WTC11 (cell line): ENCODE results near the gene SLC9A6. TPM values are rescaled to one million over a fixed set of nuclear protein-coding genes. Genes with fewer than 3 reads are reported as not detected.

ENCODE experiments used
- ATAC-seq: fragments of 200-7000 bp; cut with Tn5 transposase; 2 replicates; pipeline ENCODE4 v1.10.0; 2021; ENCODE audit warnings: mild to moderate bottlenecking, moderate library complexity
- CTCF ChIA-PET: fragments of 300-600 bp; sonication (Branson Sonifier 250); formaldehyde crosslinking; loops from one replicate; lab custom pipeline; 2021; ENCODE audit warnings: antibody characterized with exemption; lab: Charles Lee
- POLR2A ChIA-PET: fragments of 350-600 bp; sonication (Branson Sonifier 250); formaldehyde crosslinking; loops from one replicate; lab custom pipeline; 2021; ENCODE audit warnings: antibody characterized with exemption; lab: Charles Lee
- DNase-seq: peaks from one replicate; pipeline ENCODE4 v3.0.0; 2021; ENCODE audit warnings: low spot score
- H3K27ac Mint-ChIP-seq: 2 replicates; pipeline ENCODE4 v1.8.0; 2021; ENCODE audit warnings: mixed read lengths
- H3K27me3 Mint-ChIP-seq: 2 replicates; pipeline ENCODE4 v1.8.0; 2021; ENCODE audit warnings: low read depth, mild to moderate bottlenecking, moderate library complexity, mixed read lengths
- H3K36me3 Mint-ChIP-seq: 2 replicates; pipeline ENCODE4 v1.8.0; 2021; ENCODE audit warnings: mixed read lengths
- H3K4me1 Mint-ChIP-seq: 2 replicates; pipeline ENCODE4 v1.8.0; 2022; ENCODE audit warnings: mixed read lengths
- H3K4me3 Mint-ChIP-seq: 2 replicates; pipeline ENCODE4 v1.8.0; 2021; ENCODE audit warnings: mild to moderate bottlenecking, moderate library complexity, mixed read lengths
- H3K9me3 Mint-ChIP-seq: 2 replicates; pipeline ENCODE4 v1.8.0; 2021; ENCODE audit warnings: mixed read lengths
- ATF1 ChIP-seq: sonication (generic); formaldehyde crosslinking; IDR thresholded peaks from 2 replicates; pipeline ENCODE4 v1.8.1; 2023; ENCODE audit warnings: mild to moderate bottlenecking, moderate library complexity, missing genetic modification reagents
- CREM ChIP-seq: sonication (generic); formaldehyde crosslinking; IDR thresholded peaks from 2 replicates; pipeline ENCODE4 v1.8.1; 2022; ENCODE audit warnings: mild to moderate bottlenecking, missing genetic modification reagents, moderate library complexity
- ERG ChIP-seq: fragments of 250-450 bp; sonication (Bioruptor Pico); IDR thresholded peaks from 2 replicates; pipeline ENCODE4 v1.8.0; 2021; ENCODE audit warnings: mild to moderate bottlenecking
- ESRRA ChIP-seq: sonication (generic); formaldehyde crosslinking; IDR thresholded peaks from 2 replicates; pipeline ENCODE4 v1.8.1; 2022; ENCODE audit warnings: mild to moderate bottlenecking, missing genetic modification reagents, borderline replicate concordance
- ETV6 ChIP-seq: sonication (generic); formaldehyde crosslinking; IDR thresholded peaks from 2 replicates; pipeline ENCODE4 v1.8.1; 2022; ENCODE audit warnings: mild to moderate bottlenecking, missing genetic modification reagents
- FOXJ3 ChIP-seq: sonication (generic); formaldehyde crosslinking; IDR thresholded peaks from 2 replicates; pipeline ENCODE4 v1.9.0; 2021; ENCODE audit warnings: missing genetic modification reagents, mild to moderate bottlenecking, borderline replicate concordance
- GRHL2 ChIP-seq: fragments of 250-450 bp; sonication (Bioruptor Pico); IDR thresholded peaks from 2 replicates; pipeline ENCODE4 v1.8.0; 2022; ENCODE audit warnings: mild to moderate bottlenecking, moderate library complexity; ENCODE audit not compliant: insufficient replicate concordance, severe bottlenecking
- GTF2I ChIP-seq: fragments of 250-450 bp; sonication (Bioruptor Pico); conservative IDR thresholded peaks from 2 replicates; pipeline ENCODE4 v1.4.0; 2021; ENCODE audit warnings: mild to moderate bottlenecking
- JUN ChIP-seq: sonication (generic); formaldehyde crosslinking; IDR thresholded peaks from 2 replicates; pipeline ENCODE4 v1.8.0; 2023; ENCODE audit warnings: mild to moderate bottlenecking, missing genetic modification reagents
- KAT7 ChIP-seq: sonication (generic); formaldehyde crosslinking; IDR thresholded peaks from 2 replicates; pipeline ENCODE4 v1.8.1; 2023; ENCODE audit warnings: missing genetic modification reagents, mild to moderate bottlenecking, borderline replicate concordance
- MLX ChIP-seq: sonication (generic); formaldehyde crosslinking; IDR thresholded peaks from 2 replicates; pipeline ENCODE4 v1.8.1; 2023; ENCODE audit warnings: mild to moderate bottlenecking, missing genetic modification reagents, moderate library complexity
- MYBL2 ChIP-seq: sonication (generic); formaldehyde crosslinking; IDR thresholded peaks from 2 replicates; pipeline ENCODE4 v1.8.1; 2023; ENCODE audit warnings: mild to moderate bottlenecking, moderate library complexity, missing genetic modification reagents
- NR1H2 ChIP-seq: sonication (generic); formaldehyde crosslinking; IDR thresholded peaks from 2 replicates; pipeline ENCODE4 v1.9.0; 2021; ENCODE audit warnings: mild to moderate bottlenecking, moderate library complexity, missing genetic modification reagents
- NR2C2 ChIP-seq: sonication (generic); formaldehyde crosslinking; IDR thresholded peaks from 2 replicates; pipeline ENCODE4 v1.8.0; 2022; ENCODE audit warnings: mild to moderate bottlenecking, missing genetic modification reagents
- SMAD4 ChIP-seq: sonication (generic); formaldehyde crosslinking; IDR thresholded peaks from 2 replicates; pipeline ENCODE4 v1.8.0; 2022; ENCODE audit warnings: mild to moderate bottlenecking, missing genetic modification reagents
- TP53 ChIP-seq: sonication (generic); formaldehyde crosslinking; IDR thresholded peaks from 2 replicates; pipeline ENCODE4 v1.8.1; 2023; ENCODE audit warnings: mild to moderate bottlenecking, missing genetic modification reagents
- USF2 ChIP-seq: sonication (generic); formaldehyde crosslinking; IDR thresholded peaks from 2 replicates; pipeline ENCODE4 v1.8.1; 2023; ENCODE audit warnings: mild to moderate bottlenecking, missing genetic modification reagents, moderate library complexity
- ZBTB21 ChIP-seq: sonication (generic); formaldehyde crosslinking; IDR thresholded peaks from 2 replicates; pipeline ENCODE4 v1.8.1; 2023; ENCODE audit warnings: mild to moderate bottlenecking, missing genetic modification reagents, borderline replicate concordance
- total RNA-seq: library from RNA; stranded (reverse); gene quantifications from 3 replicates; pipeline ENCODE4 v1.2.3, GENCODE V29; 2021
- TF ChIP-seq, protein P1 (sequence below): sonication (generic); formaldehyde crosslinking; IDR thresholded peaks from 2 replicates; pipeline ENCODE4 v1.8.0; 2022; ENCODE audit warnings: mild to moderate bottlenecking, missing genetic modification reagents
- TF ChIP-seq, protein P2 (sequence below): fragments of 200-600 bp; IDR thresholded peaks from 2 replicates; pipeline ENCODE4 v1.8.0; 2022; ENCODE audit warnings: antibody characterized with exemption

Gene SLC9A6
- total RNA-seq, 1 experiment from 2014 or later: 9.6 TPM

DNA sequence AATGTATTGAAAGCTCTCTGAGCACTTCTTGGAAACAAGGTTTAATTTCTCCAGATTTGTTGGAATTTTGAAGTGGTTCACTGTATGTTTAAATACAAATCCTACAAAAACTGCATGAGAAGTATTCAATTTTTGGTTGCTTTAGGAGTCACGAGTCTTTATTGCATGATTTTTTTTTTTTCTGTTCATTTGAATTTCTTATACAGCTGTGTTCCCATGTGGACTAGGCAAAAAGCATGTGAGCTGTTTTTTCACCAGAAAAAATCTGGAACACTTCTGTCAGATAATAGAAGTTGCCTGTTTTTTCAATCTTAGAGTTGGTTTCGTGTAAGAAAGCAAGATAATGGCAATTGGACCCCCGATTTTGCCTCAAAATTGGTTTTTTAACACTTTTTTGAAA is 66.4 kb downstream of the SLC9A6 start (continued):
- TF ChIP-seq TP53 (CRISPR knock-in tag) (no peak), ERG (no peak), CREM (CRISPR knock-in tag) (no peak), ETV6 (CRISPR knock-in tag) (no peak), NR2C2 (CRISPR knock-in tag) (no peak), NR1H2 (CRISPR knock-in tag) (no peak), SMAD4 (CRISPR knock-in tag) (no peak)
- TF ChIP-seq, protein P1, sequence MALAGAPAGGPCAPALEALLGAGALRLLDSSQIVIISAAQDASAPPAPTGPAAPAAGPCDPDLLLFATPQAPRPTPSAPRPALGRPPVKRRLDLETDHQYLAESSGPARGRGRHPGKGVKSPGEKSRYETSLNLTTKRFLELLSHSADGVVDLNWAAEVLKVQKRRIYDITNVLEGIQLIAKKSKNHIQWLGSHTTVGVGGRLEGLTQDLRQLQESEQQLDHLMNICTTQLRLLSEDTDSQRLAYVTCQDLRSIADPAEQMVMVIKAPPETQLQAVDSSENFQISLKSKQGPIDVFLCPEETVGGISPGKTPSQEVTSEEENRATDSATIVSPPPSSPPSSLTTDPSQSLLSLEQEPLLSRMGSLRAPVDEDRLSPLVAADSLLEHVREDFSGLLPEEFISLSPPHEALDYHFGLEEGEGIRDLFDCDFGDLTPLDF (CRISPR knock-in tag): no peak

DNA sequence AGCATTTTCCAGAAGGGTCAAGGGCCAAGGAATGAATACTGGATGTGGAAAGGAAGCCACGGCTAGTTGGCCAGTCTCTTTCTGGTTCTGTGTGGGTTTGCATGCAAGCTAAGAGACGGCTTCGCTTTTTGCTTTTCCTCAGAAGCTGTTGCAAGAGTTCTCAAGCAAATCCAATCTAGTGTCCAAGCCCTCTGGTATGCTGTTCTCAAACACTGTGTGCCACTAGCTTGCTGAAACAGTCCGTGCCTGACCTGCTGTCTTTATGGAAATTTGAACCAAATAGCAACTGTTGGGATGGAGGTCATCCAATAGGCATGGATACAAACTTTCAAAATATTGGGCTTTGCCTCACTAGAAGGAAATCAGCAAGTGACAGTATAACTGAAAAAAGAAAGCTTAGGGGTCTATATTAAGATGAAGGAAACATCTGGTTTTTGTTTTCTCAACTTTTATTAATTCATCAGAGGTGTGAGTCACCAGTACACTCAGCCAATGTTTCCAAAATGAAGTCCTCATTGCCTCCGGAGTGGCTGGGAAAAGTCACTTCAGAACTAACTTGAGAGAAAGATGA is 70.5 kb downstream of the SLC9A6 start:
- H3K27me3 Mint-ChIP-seq: no peaks in the 10 kb centered on the region
- POLR2A ChIA-PET: no interaction called here

More for the DNA sequence above, 70.5 kb downstream of the SLC9A6 start:
- H3K4me3 Mint-ChIP-seq: no peak overlapping the region
- H3K27ac Mint-ChIP-seq: no peak overlapping the region
- H3K9me3 Mint-ChIP-seq: no peaks in the 10 kb centered on the region
- no peaks in the 10 kb centered on the region for H3K36me3 Mint-ChIP-seq
- no peak for ATAC-seq
- TF ChIP-seq ATF1: no peak
- TF ChIP-seq KAT7 (CRISPR knock-in tag): no peak
- no peak for TF ChIP-seq CREM (CRISPR knock-in tag)
- TF ChIP-seq GRHL2 (CRISPR knock-in tag): no peak
- no peak for TF ChIP-seq MLX (CRISPR knock-in tag)
- no peak for TF ChIP-seq USF2 (CRISPR knock-in tag)
- TF ChIP-seq, protein P2, sequence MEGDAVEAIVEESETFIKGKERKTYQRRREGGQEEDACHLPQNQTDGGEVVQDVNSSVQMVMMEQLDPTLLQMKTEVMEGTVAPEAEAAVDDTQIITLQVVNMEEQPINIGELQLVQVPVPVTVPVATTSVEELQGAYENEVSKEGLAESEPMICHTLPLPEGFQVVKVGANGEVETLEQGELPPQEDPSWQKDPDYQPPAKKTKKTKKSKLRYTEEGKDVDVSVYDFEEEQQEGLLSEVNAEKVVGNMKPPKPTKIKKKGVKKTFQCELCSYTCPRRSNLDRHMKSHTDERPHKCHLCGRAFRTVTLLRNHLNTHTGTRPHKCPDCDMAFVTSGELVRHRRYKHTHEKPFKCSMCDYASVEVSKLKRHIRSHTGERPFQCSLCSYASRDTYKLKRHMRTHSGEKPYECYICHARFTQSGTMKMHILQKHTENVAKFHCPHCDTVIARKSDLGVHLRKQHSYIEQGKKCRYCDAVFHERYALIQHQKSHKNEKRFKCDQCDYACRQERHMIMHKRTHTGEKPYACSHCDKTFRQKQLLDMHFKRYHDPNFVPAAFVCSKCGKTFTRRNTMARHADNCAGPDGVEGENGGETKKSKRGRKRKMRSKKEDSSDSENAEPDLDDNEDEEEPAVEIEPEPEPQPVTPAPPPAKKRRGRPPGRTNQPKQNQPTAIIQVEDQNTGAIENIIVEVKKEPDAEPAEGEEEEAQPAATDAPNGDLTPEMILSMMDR: no peak
- TF ChIP-seq JUN (CRISPR knock-in tag): no peak
- TF ChIP-seq FOXJ3: no peak
- no peak for TF ChIP-seq GTF2I (CRISPR knock-in tag)
- TF ChIP-seq ZBTB21 (CRISPR knock-in tag): no peak
- no peak for TF ChIP-seq ESRRA
- no peak for TF ChIP-seq MYBL2
- TF ChIP-seq, protein P1 (CRISPR knock-in tag): no peak
- H3K4me1 Mint-ChIP-seq: peaks cover 5% of the 10 kb centered on the region; the same call in 1 of the 2 replicates
- DNase-seq: no peak
- CTCF ChIA-PET: interaction anchor here (0.9 to 1.1 kb wide), 2 partner anchors 27 to 108 kb away, joined by 3 read pairs; no protein-coding TSS in a partner anchor
